ENCODE results near the gene PARM1.
"Not testable (repeated sequence)": the region's sequence is repeated elsewhere in the genome, so short reads cannot be mapped to it uniquely, and the experiment has no call there.

Gene PARM1

GRCh38 chr4:74983253-74983635, 50.3 kb downstream of the PARM1 start:
- DNase-seq (ENCODE audit: low spot score), result no peak

GRCh38 chr4:74990276-74990875, 57.5 kb downstream of the PARM1 start:
- DNase-seq (ENCODE audit: low spot score), result no peak

GRCh38 chr4:74994436-74994835, 61.5 kb downstream of the PARM1 start:
- not testable (repeated sequence) for DNase-seq (ENCODE audit: low spot score)

GRCh38 chr4:74996996-74997395, 64.1 kb downstream of the PARM1 start:
- no peak for DNase-seq (ENCODE audit: low spot score)

GRCh38 chr4:74997948-74998729, 65.2 kb downstream of the PARM1 start:
- no peak for DNase-seq (ENCODE audit: low spot score)

- no peak for DNase-seq (ENCODE audit: low spot score)
Measured at GRCh38 chr4:74999714-75000309, 66.9 kb downstream of the PARM1 start.

- no peak for DNase-seq (ENCODE audit: low spot score)
Measured at GRCh38 chr4:75001871-75002270, 69.0 kb downstream of the PARM1 start.

GRCh38 chr4:75002381-75002780, 69.5 kb downstream of the PARM1 start:
- DNase-seq (ENCODE audit: low spot score), result no peak

- DNase-seq (ENCODE audit: low spot score), result no peak
Measured at GRCh38 chr4:75003979-75004378, 71.1 kb downstream of the PARM1 start.

GRCh38 chr4:75004755-75005668, 72.1 kb downstream of the PARM1 start:
- no peak for DNase-seq (ENCODE audit: low spot score)

- DNase-seq (ENCODE audit: low spot score), result no peak
Measured at GRCh38 chr4:75005727-75006126, 72.8 kb downstream of the PARM1 start.

- DNase-seq (ENCODE audit: low spot score), result no peak
Measured at GRCh38 chr4:75007891-75008290, 75.0 kb downstream of the PARM1 start.

- no peak for DNase-seq (ENCODE audit: low spot score)
Measured at GRCh38 chr4:75009138-75009537, 76.2 kb downstream of the PARM1 start.

- DNase-seq (ENCODE audit: low spot score), result no peak
Measured at GRCh38 chr4:75011131-75011795, 78.3 kb downstream of the PARM1 start.

- no peak for DNase-seq (ENCODE audit: low spot score)
Measured at GRCh38 chr4:75015627-75016026, 82.7 kb downstream of the PARM1 start.

- DNase-seq (ENCODE audit: low spot score), result no peak
Measured at GRCh38 chr4:75016472-75016871, 83.6 kb downstream of the PARM1 start.

- no peak for DNase-seq (ENCODE audit: low spot score)
Measured at GRCh38 chr4:75018811-75019479, 86.0 kb downstream of the PARM1 start.

GRCh38 chr4:75025431-75025830, 92.5 kb downstream of the PARM1 start:
- no peak for DNase-seq (ENCODE audit: low spot score)

GRCh38 chr4:75028196-75028854, 95.4 kb downstream of the PARM1 start:
- no peak for DNase-seq (ENCODE audit: low spot score)

- no peak for DNase-seq (ENCODE audit: low spot score)
Measured at GRCh38 chr4:75030028-75030427, 97.1 kb downstream of the PARM1 start.
